Kidney epithelial cell (primary cell): ENCODE measurements around the gene MCEE. TPM values are rescaled to one million over a fixed set of nuclear protein-coding genes. Genes with fewer than 3 reads are reported as not detected.
"Not testable (repeated sequence)": the region's sequence is repeated elsewhere in the genome, so short reads cannot be mapped to it uniquely, and the experiment has no call there.

Experiments
- DNase-seq: peaks from one replicate; pipeline ENCODE4 v3.0.0-alpha.2; 2010; ENCODE audit warnings: low read depth
- H3K27me3 ChIP-seq: 2 replicates; pipeline ENCODE4 v1.6.0; 2011; ENCODE audit warnings: low read length; ENCODE audit not compliant: control insufficient read depth, insufficient read depth
- H3K36me3 ChIP-seq: 2 replicates; pipeline ENCODE4 v1.5.1; 2011; ENCODE audit warnings: low read length; ENCODE audit not compliant: control insufficient read depth, insufficient read depth
- H3K4me3 ChIP-seq: 2 replicates; pipeline ENCODE4 v1.5.1; 2011; ENCODE audit warnings: low read depth, mild to moderate bottlenecking, control low read depth, low read length
- CTCF ChIP-seq: IDR thresholded peaks from 2 replicates; pipeline ENCODE4 v1.5.1; 2011; ENCODE audit warnings: mild to moderate bottlenecking, moderate library complexity, low read length, control low read depth, inconsistent platforms; ENCODE audit not compliant: insufficient read depth, poor library complexity, severe bottlenecking
- total RNA-seq: library from RNA; depleted of rRNA; stranded (reverse); fragments of >200 nt; gene quantifications from 2 replicates; pipeline ENCODE4 v1.2.3, GENCODE V29; 2015

MCEE gene
- total RNA-seq, 1 donor from 2014 or later: 6.7 TPM

DNA sequence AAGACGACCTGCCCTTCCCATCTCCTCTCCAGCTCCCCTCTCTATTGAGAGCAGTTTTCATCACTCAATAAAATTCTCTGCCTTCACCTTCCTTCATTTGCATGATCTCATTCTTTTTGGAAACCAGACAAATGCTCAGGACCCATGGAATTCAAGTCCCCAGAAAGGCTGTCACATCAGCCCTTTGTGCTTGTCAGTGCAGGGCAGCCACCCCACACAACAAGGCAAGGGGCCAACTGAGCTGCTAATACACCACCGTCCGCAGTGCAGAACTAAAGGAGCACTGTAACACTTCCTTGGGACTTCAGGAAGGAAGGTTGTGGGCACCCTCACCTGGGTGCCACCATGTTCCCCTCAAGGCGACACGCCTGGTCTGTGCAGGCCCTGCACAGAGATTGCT lies 26.2 kb downstream of the MCEE start:
- H3K27me3 ChIP-seq: no peaks in the 10 kb centered on the region
- no peak overlapping the region for H3K4me3 ChIP-seq
- DNase-seq: no peak
- H3K36me3 ChIP-seq: no peaks in the 10 kb centered on the region
- no peak for TF ChIP-seq CTCF

DNA sequence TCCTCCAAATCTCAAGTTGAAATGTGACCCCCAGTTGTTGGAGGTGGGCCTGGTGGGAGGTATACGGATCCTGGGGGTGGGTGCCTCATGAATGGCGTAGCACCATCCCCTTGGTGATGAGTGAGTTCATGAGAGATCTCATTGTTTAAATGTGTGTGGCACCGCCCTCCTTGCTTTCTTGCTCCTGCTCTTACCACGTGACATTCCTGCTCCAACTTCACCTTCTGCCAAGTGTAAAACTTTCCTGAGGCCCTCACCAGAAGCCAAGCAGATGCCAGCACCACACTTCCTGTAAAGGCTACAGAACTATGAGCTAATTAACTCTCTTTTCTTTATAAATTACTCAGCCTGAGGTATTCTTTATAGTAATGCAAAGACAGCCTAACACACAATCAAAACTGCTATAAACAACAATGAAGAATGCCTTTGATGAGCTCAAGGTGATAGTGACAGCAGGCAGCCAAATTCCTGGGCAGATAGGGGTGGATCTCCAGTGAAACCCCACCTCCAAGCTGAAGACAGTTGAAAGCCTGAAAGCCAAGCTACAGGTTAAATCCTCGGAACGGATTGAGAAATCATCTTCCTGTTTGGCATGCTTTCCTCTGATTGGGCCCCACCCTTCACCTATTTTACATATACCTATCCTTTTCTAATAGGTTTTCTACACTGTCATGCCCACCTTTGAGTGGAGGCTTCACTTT lies 26.9 kb downstream of the MCEE start:
- Histone ChIP-seq H3K27me3 (no peaks in the 10 kb centered on the region), H3K36me3 (no peaks in the 10 kb centered on the region), H3K4me3 (no peak overlapping the region)
- no peak for TF ChIP-seq CTCF
- no peak for DNase-seq

- TF ChIP-seq CTCF: no peak
Measured at GRCh38 chr2:71101656-71102055, 28.4 kb downstream of the MCEE start.

DNA sequence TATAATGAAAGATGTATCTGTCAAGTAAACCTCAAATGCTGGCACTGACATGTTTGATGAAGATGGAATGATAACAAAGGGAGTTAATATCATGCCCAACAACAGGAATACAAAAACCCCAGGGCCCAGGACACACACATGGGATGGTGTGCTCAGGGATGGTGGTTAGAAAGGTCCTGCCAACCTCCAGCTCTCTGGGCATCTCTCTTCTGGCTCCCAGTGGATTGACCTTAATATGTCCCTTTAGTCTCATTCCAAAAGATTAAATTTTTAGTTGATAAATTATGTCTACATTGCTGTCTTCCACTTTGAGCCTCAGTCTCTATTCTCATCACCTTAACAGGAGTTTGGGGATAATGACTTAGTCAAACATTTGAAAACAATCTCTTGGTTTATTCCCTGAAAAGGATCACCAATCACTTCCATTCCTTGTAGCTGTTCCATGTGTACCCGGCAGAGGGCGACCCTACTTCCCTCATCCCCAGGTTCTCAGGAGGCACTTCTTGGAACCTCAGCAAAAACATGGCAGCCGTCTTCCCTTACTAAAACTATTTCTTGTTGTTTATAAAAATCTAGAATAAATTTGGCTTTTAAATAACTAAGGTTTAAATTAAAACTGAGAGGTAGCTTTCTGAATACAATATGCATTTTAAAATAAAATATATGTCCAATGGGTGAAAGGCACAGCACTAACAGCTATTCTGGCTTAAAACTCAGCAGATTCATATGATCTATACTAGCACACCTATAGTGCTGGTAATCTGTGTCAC lies 29.6 kb downstream of the MCEE start:
- Histone ChIP-seq H3K36me3 (no peaks in the 10 kb centered on the region), H3K27me3 (no peaks in the 10 kb centered on the region), H3K4me3 (no peak overlapping the region)
- DNase-seq: peak; percentile 14
- peak; percentile 87 for TF ChIP-seq CTCF

More at GRCh38 chr2:71101656-71102055, 28.4 kb downstream of the MCEE start:
- Histone ChIP-seq H3K27me3 (no peaks in the 10 kb centered on the region), H3K36me3 (no peaks in the 10 kb centered on the region), H3K4me3 (no peak overlapping the region)
- peak; percentile 9 for DNase-seq

DNA sequence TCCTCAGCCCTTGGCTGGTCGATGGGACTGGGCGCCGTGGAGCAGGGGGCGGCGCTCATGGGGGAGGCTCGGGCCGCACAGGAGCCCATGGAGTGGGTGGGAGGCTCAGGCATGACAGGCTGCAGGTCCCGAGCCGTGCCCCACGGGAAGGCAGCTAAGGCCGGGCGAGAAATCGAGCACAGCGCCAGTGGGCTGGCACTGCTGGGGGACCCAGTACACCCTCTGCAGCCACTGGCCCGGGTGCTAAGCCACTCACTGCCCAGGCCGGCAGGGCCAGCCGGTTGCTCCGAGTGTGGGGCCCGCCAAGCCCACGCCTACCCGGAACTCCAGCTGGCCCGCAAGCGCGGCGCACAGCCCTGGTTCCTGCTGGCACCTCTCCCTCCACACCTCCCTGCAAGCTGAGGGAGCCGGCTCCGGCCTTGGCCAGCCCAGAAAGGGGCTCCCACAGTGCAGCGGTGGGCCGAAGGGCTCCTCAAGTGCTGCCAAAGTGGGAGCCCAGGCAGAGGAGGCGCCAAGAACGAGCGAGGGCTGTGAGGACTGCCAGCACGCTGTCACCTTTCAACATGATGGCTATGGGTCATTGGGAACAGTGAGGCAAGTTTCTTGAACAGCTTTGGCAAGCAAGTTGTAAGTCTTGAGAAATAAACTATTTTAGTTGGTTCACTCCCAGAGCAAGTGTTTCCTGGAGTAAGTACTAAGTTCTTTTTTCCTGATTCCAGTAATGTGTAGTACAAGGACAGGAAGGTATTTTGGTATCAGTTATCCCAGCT lies 37.4 kb downstream of the MCEE start:
- not testable (repeated sequence) for H3K36me3 ChIP-seq, H3K4me3 ChIP-seq, H3K27me3 ChIP-seq, DNase-seq

GRCh38 chr2:71091808-71092207 lies 38.2 kb downstream of the MCEE start:
- H3K27me3 ChIP-seq, H3K36me3 ChIP-seq, DNase-seq, H3K4me3 ChIP-seq: not testable (repeated sequence)

DNA sequence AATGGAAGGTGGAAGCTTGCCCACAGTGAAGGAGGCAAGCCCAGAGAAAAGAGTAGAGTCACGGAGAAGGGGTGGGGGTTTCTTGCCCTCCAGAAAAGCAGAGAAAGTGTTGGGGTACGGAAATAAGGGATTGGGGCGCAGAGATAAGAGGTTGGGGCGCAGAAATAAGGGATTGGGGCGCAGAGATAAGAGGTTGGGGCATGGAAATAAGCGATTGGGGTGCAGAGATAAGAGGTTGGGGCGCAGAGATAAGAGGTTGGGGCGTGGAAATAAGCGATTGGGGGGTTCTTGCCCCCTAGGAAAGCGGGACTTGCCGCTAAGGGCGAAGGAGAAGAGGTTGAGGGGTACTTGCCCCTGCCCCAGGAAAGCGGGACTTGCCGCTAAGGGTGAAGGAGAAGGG lies 40.6 kb downstream of the MCEE start:
- not testable (repeated sequence) for DNase-seq, H3K4me3 ChIP-seq, H3K27me3 ChIP-seq, H3K36me3 ChIP-seq

DNA sequence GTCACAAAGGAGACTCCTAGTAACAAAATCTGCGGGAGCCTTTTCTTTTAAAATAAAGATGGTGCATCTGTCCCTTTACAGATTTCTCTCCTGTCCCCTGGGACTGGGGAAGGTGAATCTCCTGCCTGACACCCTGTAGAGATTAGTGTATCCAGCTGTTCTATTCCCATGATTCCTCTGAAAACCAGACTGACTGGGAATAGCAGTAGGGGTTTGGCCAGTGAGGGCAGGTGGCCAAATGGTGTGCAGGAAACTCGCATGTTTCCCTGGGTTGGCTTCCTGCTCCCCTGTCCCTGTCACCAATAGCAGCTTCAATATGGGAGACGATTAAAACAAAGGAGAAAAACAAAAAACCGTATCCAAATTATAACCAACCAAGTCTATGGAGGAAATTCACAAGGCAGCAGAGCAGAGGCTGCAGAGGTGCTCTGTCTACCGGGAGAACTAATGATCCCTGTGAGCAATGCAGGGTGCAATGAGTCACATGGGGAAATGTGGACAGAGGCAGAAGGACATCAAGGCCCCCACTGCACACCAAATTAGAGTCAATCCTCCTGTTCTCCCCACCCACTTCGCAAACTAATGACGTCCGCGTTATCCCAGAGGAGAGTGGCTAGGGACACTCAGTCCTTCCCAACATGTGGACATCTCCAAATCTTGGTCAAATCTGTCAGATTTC lies 44.6 kb downstream of the MCEE start:
- not testable (repeated sequence) for H3K36me3 ChIP-seq, H3K4me3 ChIP-seq, H3K27me3 ChIP-seq, DNase-seq

GRCh38 chr2:71083752-71084312 lies 46.2 kb downstream of the MCEE start:
- H3K27me3 ChIP-seq, H3K36me3 ChIP-seq, DNase-seq, H3K4me3 ChIP-seq: not testable (repeated sequence)
